ENCODE data around the gene GPRC5C. TPM values are rescaled to one million over a fixed set of nuclear protein-coding genes. Genes with fewer than 3 reads are reported as not detected.
A peak's percentile ranks its signal among the peaks of the same experiment; 100 is the strongest.

Gene GPRC5C
- total and polyA plus RNA-seq, 2 of the 13 experiments (the other 11 are each of a cell fraction or from before 2014, with no cell fraction given) = 85.6 to 300 TPM

DNA sequence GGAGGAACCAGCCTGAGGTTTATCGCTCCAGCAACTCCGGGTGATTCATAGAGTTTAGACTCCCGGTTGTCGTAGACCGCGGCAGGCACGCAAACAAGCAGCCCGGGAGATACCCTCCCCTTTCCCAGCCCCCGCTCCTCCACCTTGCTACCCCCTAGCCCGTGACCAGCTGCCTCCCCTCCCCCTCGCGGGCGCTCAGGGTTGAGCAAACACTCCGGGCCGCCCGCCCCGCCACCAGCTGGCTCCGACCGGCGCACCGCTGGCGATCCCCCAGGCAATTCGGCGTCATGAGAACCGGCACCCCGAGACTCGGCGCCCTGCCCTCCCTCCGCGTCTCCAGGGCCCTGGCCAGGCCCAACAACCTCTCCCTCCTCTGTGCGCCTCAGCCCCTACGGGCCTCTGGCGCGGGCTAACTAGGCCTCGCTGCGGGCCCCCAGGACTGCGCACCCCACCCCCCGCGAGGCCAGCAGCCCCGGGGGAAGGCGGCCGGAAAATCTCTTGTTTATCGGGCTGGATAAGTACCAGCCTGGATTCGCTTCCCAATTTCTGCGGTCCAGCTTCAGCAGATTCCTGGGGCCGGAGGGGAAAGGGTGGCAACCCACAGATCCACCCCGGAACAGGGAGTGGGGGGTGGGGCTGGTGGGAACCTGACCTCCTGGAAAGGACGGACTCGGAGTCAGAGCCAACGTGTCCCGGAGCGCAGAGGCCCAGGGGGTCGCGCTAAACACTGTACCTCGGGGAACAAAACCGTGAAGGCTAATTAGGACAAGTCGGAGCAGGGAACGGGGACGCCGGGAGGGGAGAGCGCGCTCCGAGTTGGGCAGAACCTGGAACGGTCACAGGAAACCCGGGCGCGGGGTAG lies 951 bp upstream of the GPRC5C start (continued):
- TF ChIP-seq NFYB (CRISPR knock-in tag; IDR thresholded peaks at IDR 0.05) = no peak
- TF ChIP-seq SRSF9 (IDR thresholded peaks at IDR 0.05; ENCODE audit: borderline replicate concordance, insufficient read depth, low read depth, low read length, poor library complexity, severe bottlenecking) = no peak
- no peak for TF ChIP-seq SNAPC4 (CRISPR knock-in tag; IDR thresholded peaks at IDR 0.05)
- peak; percentile 66; the same call in 1 of the 2 replicates for TF ChIP-seq HOXA3 (CRISPR knock-in tag; IDR thresholded peaks at IDR 0.05)
- peak; percentile 29; the same call in 1 of the 2 replicates for TF ChIP-seq MYC (CRISPR knock-in tag; IDR thresholded peaks at IDR 0.05; ENCODE audit: borderline replicate concordance)
- peak; percentile 87 for TF ChIP-seq ZNF784 (CRISPR knock-in tag; IDR thresholded peaks at IDR 0.05; ENCODE audit: borderline replicate concordance)
- TF ChIP-seq HOMEZ (CRISPR knock-in tag; IDR thresholded peaks at IDR 0.05; ENCODE audit: low read depth) = no peak; the same call in 1 of the 2 replicates
- no peak; the same call in none of the 2 replicates for TF ChIP-seq IRF2 (CRISPR knock-in tag; IDR thresholded peaks at IDR 0.05)
- TF ChIP-seq ZNF24 (IDR thresholded peaks at IDR 0.05) = no peak
- no peak for TF ChIP-seq CERS6 (CRISPR knock-in tag; IDR thresholded peaks at IDR 0.05)
- no peak for TF ChIP-seq SRSF4 (IDR thresholded peaks at IDR 0.05; ENCODE audit: low read depth, low read length, poor library complexity, severe bottlenecking)
- TF ChIP-seq, protein P1, sequence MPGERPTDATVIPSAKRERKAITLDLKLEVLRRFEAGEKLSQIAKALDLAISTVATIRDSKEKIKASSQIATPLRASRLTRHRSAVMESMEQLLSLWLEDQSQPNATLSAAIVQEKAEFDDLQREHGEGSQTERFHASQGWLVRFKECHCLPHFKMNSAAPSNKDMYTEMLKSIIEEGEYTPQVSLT (CRISPR knock-in tag; IDR thresholded peaks at IDR 0.05; ENCODE audit: borderline replicate concordance, low read depth) = peak; percentile 20; the same call in 1 of the 2 replicates
- TF ChIP-seq NBN (conservative IDR thresholded peaks at IDR 0.05) = no peak
- TF ChIP-seq RELA (CRISPR knock-in tag; IDR thresholded peaks at IDR 0.05) = no peak
- no peak for TF ChIP-seq MATR3 (CRISPR knock-in tag; IDR thresholded peaks at IDR 0.05)
- TF ChIP-seq ZNF234 (CRISPR knock-in tag; conservative IDR thresholded peaks at IDR 0.05) = peak; percentile 89
- TF ChIP-seq, protein P2, sequence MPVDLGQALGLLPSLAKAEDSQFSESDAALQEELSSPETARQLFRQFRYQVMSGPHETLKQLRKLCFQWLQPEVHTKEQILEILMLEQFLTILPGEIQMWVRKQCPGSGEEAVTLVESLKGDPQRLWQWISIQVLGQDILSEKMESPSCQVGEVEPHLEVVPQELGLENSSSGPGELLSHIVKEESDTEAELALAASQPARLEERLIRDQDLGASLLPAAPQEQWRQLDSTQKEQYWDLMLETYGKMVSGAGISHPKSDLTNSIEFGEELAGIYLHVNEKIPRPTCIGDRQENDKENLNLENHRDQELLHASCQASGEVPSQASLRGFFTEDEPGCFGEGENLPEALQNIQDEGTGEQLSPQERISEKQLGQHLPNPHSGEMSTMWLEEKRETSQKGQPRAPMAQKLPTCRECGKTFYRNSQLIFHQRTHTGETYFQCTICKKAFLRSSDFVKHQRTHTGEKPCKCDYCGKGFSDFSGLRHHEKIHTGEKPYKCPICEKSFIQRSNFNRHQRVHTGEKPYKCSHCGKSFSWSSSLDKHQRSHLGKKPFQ (CRISPR knock-in tag; IDR thresholded peaks at IDR 0.05; ENCODE audit: insufficient replicate concordance) = peak; percentile 59
- peak; percentile 84 for TF ChIP-seq ZFX (CRISPR knock-in tag; IDR thresholded peaks at IDR 0.05; ENCODE audit: low read depth)

Measured in HepG2 (cell line).